Pericardium fibroblast (primary cell): ENCODE data around the gene AOC1. TPM values are rescaled to one million over a fixed set of nuclear protein-coding genes. Genes with fewer than 3 reads are reported as not detected.

Experiments used
- total RNA-seq: library from RNA; depleted of rRNA; stranded (reverse); fragments of >200 nt; gene quantifications from 2 replicates; pipeline ENCODE4 v1.2.3, GENCODE V29; 2015

The AOC1 gene, protein sequence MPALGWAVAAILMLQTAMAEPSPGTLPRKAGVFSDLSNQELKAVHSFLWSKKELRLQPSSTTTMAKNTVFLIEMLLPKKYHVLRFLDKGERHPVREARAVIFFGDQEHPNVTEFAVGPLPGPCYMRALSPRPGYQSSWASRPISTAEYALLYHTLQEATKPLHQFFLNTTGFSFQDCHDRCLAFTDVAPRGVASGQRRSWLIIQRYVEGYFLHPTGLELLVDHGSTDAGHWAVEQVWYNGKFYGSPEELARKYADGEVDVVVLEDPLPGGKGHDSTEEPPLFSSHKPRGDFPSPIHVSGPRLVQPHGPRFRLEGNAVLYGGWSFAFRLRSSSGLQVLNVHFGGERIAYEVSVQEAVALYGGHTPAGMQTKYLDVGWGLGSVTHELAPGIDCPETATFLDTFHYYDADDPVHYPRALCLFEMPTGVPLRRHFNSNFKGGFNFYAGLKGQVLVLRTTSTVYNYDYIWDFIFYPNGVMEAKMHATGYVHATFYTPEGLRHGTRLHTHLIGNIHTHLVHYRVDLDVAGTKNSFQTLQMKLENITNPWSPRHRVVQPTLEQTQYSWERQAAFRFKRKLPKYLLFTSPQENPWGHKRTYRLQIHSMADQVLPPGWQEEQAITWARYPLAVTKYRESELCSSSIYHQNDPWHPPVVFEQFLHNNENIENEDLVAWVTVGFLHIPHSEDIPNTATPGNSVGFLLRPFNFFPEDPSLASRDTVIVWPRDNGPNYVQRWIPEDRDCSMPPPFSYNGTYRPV
- not detected in 2 replicates for total RNA-seq

DNA sequence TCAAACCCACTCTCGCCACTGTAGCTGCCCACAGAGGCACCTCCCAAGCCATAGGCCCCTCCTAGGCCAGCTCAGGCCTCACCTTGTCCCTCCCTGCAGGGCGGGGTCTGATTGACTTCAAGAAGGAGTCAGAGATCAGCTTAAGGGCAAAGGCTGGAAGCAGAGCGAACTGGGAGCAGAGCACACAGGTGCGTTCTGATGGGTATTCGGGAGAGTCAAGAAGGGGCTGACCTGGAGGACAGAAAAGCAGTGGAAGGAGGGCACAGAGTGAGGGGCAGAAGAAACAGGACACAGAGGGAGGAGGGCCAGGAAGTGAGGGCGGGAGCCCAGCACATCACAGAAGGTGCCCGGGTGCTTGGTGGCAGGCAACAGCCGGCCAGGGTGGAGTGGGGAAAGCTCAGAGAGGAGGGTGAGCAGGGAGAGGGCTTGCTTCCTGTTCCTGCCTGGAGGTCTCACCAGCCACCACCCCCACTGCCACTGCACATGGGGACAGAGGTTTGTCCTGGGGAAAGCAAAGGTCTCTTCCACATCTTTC lies at the start of gene AOC1:
AOC1 (plus strand) TSS at position 147 of the 535 bp plus-strand sequence. CDS start 3,954 bp downstream, outside the sequence.

Other genes starting within 250 kb of the AOC1 start
- gene GIMAP6, start 220.1 kb upstream of the AOC1 start, total RNA-seq = not detected in 2 replicates
- 0.09 and 0.12 TPM in 2 replicates for gene GIMAP2, start 166.8 kb upstream of the AOC1 start, total RNA-seq
- gene GIMAP1, start 135.9 kb upstream of the AOC1 start, total RNA-seq = not detected in 2 replicates
- not detected in 2 replicates for gene GIMAP5, start 115.1 kb upstream of the AOC1 start, total RNA-seq
- gene TMEM176B, start 52.2 kb upstream of the AOC1 start, total RNA-seq = 2.2 and 12.2 TPM in 2 replicates
- gene TMEM176A, start 51.7 kb upstream of the AOC1 start, total RNA-seq = 4.1 and 6.2 TPM in 2 replicates
- 0.12 and 0.34 TPM in 2 replicates for gene KCNH2, start 125.8 kb downstream of the AOC1 start, total RNA-seq
- 2.9 and 3.5 TPM in 2 replicates for gene NOS3, start 138.5 kb downstream of the AOC1 start, total RNA-seq
- gene ATG9B, start 172.0 kb downstream of the AOC1 start, total RNA-seq = 0.12 TPM in 1 of 2 replicates, not detected in the other
- 21.6 and 30.9 TPM in 2 replicates for gene ABCB8, start 175.9 kb downstream of the AOC1 start, total RNA-seq
- 0.17 and 0.47 TPM in 2 replicates for gene ASIC3, start 196.0 kb downstream of the AOC1 start, total RNA-seq
- gene CDK5, start 205.4 kb downstream of the AOC1 start, total RNA-seq = 11.8 and 15.2 TPM in 2 replicates
- 111 and 200 TPM in 2 replicates for gene SLC4A2, start 207.1 kb downstream of the AOC1 start, total RNA-seq
- 72.9 and 100 TPM in 2 replicates for gene FASTK, start 228.3 kb downstream of the AOC1 start, total RNA-seq
- 44.2 and 46.4 TPM in 2 replicates for gene TMUB1, start 231.0 kb downstream of the AOC1 start, total RNA-seq
- 28.1 and 37.1 TPM in 2 replicates for gene AGAP3, start 234.0 kb downstream of the AOC1 start, total RNA-seq